Neural crest cell (in vitro differentiated cells): ENCODE data around the gene MPPE1. TPM values are rescaled to one million over a fixed set of nuclear protein-coding genes. Genes with fewer than 3 reads are reported as not detected.
"Not testable (repeated sequence)": the region's sequence is repeated elsewhere in the genome, so short reads cannot be mapped to it uniquely, and the experiment has no call there.

Source experiments
- DNase-seq: peaks from one replicate; pipeline ENCODE4 v3.0.0; 2021; ENCODE audit warnings: low read depth, mixed read lengths, low spot score
- H3K27ac Mint-ChIP-seq: one replicate; pipeline ENCODE4 v1.8.0; 2021; ENCODE audit warnings: mild to moderate bottlenecking, mixed read lengths; ENCODE audit not compliant: unreplicated experiment
- H3K27me3 Mint-ChIP-seq: 2 replicates; pipeline ENCODE4 v1.8.0; 2021; ENCODE audit warnings: low read depth, mild to moderate bottlenecking, mixed read lengths
- H3K36me3 Mint-ChIP-seq: 2 replicates; pipeline ENCODE4 v1.8.0; 2021; ENCODE audit warnings: low read depth, mild to moderate bottlenecking, mixed read lengths
- H3K4me1 Mint-ChIP-seq: 2 replicates; pipeline ENCODE4 v1.8.0; 2021; ENCODE audit warnings: mixed read lengths
- H3K4me3 Mint-ChIP-seq: one replicate; pipeline ENCODE4 v1.8.0; 2021; ENCODE audit warnings: mild to moderate bottlenecking, mixed read lengths
- H3K9me3 Mint-ChIP-seq: 2 replicates; pipeline ENCODE4 v1.8.0; 2021; ENCODE audit warnings: mixed read lengths
- total RNA-seq: library from RNA; stranded (reverse); gene quantifications from 2 replicates; pipeline ENCODE4 v1.2.1, GENCODE V29; 2021
- TF ChIP-seq, protein P1 (sequence below): fragments of 200-600 bp; sonication (generic); conservative IDR thresholded peaks from 2 replicates; pipeline ENCODE4 v1.5.0; 2021; ENCODE audit warnings: antibody characterized with exemption, mild to moderate bottlenecking

MPPE1 gene
- total RNA-seq, 1 donor from 2014 or later, result 22.8 TPM

DNA sequence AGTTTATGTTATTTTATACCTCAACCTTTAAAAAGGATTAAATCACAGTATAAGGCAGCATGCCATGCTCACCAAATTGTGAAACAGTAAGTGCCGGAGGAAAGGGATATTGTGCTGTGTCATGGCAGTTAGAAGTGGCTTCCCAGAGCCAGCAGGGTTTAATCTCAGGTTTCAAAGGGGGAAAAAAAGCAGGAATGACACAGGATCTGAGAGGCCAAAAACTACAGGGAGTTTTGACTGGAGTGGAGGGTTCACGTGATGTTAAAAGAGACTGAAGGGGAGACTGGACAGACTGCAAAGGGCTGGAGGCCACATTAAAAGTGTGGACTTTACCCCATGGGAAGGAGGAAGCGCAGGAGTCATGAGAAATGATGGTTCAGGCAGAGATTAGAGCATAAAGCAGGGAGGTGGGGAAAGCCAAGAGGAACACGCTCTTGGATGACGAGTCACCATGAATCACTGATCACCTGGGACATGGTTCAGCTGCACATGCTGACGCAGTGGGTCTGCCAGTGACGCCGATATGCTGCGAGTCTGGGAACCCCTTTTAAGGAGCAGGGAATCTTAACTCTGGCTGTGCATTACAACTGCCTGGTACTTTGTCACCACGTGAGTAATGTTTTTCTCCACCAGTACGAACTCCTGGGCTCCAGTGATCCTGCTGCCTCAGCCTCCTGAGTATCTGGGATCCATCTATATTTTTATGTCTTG lies 50.8 kb downstream of the MPPE1 start:
- Mint-ChIP-seq H3K4me3 (peak overlapping the region; percentile 32), H3K36me3 (no peaks in the 10 kb centered on the region), H3K9me3 (no peaks in the 10 kb centered on the region), H3K27me3 (no peaks in the 10 kb centered on the region), H3K27ac (peak overlapping the region; percentile 79), H3K4me1 (peaks cover 14% of the 10 kb centered on the region)
- no peak for DNase-seq
- TF ChIP-seq, protein P1, sequence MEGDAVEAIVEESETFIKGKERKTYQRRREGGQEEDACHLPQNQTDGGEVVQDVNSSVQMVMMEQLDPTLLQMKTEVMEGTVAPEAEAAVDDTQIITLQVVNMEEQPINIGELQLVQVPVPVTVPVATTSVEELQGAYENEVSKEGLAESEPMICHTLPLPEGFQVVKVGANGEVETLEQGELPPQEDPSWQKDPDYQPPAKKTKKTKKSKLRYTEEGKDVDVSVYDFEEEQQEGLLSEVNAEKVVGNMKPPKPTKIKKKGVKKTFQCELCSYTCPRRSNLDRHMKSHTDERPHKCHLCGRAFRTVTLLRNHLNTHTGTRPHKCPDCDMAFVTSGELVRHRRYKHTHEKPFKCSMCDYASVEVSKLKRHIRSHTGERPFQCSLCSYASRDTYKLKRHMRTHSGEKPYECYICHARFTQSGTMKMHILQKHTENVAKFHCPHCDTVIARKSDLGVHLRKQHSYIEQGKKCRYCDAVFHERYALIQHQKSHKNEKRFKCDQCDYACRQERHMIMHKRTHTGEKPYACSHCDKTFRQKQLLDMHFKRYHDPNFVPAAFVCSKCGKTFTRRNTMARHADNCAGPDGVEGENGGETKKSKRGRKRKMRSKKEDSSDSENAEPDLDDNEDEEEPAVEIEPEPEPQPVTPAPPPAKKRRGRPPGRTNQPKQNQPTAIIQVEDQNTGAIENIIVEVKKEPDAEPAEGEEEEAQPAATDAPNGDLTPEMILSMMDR, result no peak

DNA sequence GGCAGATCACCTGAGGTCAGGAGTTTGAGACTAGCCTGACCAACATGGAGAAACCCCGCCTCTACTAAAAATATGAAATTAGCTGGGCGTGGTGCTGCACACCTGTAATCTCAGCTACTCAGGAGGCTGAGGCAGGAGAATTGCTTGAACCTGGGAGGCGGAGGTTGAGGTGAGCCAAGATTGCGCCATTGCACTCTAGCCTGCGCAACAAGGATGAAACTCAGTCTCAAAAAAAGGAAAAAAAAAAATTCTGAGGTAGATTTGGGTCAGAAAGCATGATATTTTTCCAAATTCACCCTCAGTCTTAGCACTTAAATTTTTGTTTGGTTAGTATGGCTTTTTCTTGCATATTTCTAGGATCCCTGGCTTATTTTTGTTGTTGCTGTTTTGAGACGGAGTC lies 53.6 kb downstream of the MPPE1 start:
- H3K27me3 Mint-ChIP-seq, H3K36me3 Mint-ChIP-seq, DNase-seq, H3K9me3 Mint-ChIP-seq, H3K4me3 Mint-ChIP-seq, H3K27ac Mint-ChIP-seq: not testable (repeated sequence)
- peaks cover 36% of the 10 kb centered on the region for H3K4me1 Mint-ChIP-seq

DNA sequence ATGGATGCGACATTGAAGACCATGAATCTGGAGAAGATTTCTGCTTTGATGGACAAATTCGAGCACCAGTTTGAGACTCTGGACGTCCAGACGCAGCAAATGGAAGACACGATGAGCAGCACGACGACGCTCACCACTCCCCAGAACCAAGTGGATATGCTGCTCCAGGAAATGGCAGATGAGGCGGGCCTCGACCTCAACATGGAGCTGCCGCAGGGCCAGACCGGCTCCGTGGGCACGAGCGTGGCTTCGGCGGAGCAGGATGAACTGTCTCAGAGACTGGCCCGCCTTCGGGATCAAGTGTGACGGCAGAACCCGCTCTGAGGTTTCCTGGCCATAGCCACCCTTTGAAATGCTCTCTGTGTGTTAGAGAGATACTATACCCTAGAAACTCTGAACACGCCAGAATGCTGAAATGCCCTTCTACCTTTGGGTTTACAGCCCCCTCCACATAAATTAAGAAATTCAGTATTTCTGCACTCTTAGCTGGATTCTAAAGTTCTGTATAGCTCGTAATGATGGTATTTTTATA lies 56.2 kb downstream of the MPPE1 start:
- no peaks in the 10 kb centered on the region for H3K27me3 Mint-ChIP-seq
- DNase-seq, result peak; percentile 8
- no peaks in the 10 kb centered on the region for H3K36me3 Mint-ChIP-seq
- peak overlapping the region; percentile 99 for H3K4me3 Mint-ChIP-seq
- TF ChIP-seq, protein P1, result no peak
- peaks cover 30% of the 10 kb centered on the region for H3K4me1 Mint-ChIP-seq
- peak overlapping the region; percentile 100 for H3K27ac Mint-ChIP-seq
- H3K9me3 Mint-ChIP-seq, result no peaks in the 10 kb centered on the region

DNA sequence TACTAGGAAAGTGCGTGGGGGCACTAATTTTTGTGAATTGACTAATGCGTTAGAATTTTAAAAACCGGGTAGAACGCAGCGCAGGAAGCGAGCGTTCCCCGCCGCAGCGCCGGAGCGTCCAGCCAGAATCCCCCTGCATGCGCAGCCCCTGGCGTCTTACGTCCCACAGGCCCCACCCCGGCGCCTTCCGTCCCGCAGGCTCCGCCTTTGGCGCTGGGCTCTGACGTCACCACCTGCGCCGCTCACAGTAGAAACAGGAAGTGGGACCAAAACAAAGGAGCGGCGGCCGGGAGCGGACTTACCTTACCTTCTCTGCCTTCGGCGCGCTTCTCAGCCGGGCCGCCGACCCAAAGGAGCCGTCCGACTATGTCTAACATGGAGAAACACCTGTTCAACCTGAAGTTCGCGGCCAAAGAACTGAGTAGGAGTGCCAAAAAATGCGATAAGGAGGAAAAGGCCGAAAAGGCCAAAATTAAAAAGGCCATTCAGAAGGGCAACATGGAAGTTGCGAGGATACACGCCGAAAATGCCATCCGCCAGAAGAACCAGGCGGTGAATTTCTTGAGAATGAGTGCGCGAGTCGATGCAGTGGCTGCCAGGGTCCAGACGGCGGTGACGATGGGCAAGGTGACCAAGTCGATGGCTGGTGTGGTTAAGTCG lies 56.8 kb downstream of the MPPE1 start, which contains the start of gene CHMP1B:
Gene CHMP1B (plus strand): TSS at position 268 of the 660 bp plus-strand sequence. CDS start 99 bp downstream, at position 367.
- no peaks in the 10 kb centered on the region for H3K9me3 Mint-ChIP-seq
- peak within 1 kb of the TSS; percentile 100 for H3K27ac Mint-ChIP-seq
- H3K4me1 Mint-ChIP-seq, result peaks cover 30% of the 10 kb centered on the region
- TF ChIP-seq, protein P1, result no peak
- peak; percentile 92 for DNase-seq
- H3K4me3 Mint-ChIP-seq, result peak within 1 kb of the TSS; percentile 99
- H3K27me3 Mint-ChIP-seq, result no peaks in the 10 kb centered on the region
- H3K36me3 Mint-ChIP-seq, result no peaks in the 10 kb centered on the region

DNA sequence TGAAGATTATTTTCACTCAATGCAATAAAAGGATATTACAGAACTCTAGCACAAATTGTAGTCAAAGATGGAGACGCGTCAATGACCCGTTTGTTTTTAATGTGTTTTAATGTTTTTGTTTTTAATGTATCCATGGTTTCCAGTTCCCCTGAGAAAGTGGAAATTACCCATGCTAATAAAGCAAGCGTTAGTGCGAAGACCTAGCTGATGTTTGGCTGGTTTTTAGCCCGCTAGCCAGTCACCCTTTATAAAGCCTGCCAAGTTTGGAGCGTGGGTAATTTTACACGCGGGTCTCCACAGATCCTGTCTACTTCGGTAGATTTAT lies 57.3 kb downstream of the MPPE1 start:
- Mint-ChIP-seq H3K4me3 (peak overlapping the region; percentile 99), H3K36me3 (no peaks in the 10 kb centered on the region), H3K27ac (peak overlapping the region; percentile 100), H3K4me1 (peaks cover 30% of the 10 kb centered on the region), H3K27me3 (no peaks in the 10 kb centered on the region), H3K9me3 (no peaks in the 10 kb centered on the region)
- TF ChIP-seq, protein P1, result no peak
- DNase-seq, result no peak
